Gastrocnemius medialis (tissue), 4 donors: ENCODE data around the gene FBXL12.

ENCODE experiments used
- POLR2A ChIP-seq, 2 donors: fragments of 450-650 bp; IDR thresholded peaks; one replicate each; pipeline ENCODE4 v1.6.1; 2017; ENCODE audit warnings: antibody characterized with exemption in 2 of 2, mild to moderate bottlenecking in 2 of 2, moderate library complexity in 2 of 2
- TF ChIP-seq, protein P1 (sequence below), 5 experiments: fragments of 450-650 bp in 3 of 5; fragments of 200-600 bp in 2 of 5; sonication (generic) in 2 of 5; IDR thresholded peaks in 4 of 5; conservative IDR thresholded peaks in 1 of 5; 1 replicate in 4 of 5; 2 replicates in 1 of 5; pipeline ENCODE4 v1.5.1; 2016 to 2019; ENCODE audit warnings: antibody characterized with exemption in 5 of 5, mild to moderate bottlenecking in 3 of 5, moderate library complexity in 3 of 5

- TF ChIP-seq, protein P1, sequence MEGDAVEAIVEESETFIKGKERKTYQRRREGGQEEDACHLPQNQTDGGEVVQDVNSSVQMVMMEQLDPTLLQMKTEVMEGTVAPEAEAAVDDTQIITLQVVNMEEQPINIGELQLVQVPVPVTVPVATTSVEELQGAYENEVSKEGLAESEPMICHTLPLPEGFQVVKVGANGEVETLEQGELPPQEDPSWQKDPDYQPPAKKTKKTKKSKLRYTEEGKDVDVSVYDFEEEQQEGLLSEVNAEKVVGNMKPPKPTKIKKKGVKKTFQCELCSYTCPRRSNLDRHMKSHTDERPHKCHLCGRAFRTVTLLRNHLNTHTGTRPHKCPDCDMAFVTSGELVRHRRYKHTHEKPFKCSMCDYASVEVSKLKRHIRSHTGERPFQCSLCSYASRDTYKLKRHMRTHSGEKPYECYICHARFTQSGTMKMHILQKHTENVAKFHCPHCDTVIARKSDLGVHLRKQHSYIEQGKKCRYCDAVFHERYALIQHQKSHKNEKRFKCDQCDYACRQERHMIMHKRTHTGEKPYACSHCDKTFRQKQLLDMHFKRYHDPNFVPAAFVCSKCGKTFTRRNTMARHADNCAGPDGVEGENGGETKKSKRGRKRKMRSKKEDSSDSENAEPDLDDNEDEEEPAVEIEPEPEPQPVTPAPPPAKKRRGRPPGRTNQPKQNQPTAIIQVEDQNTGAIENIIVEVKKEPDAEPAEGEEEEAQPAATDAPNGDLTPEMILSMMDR (IDR thresholded peaks at IDR 0.05 in 4 of 5, conservative IDR thresholded peaks at IDR 0.05 in 1 of 5) = no peak
- no peak for TF ChIP-seq POLR2A (IDR thresholded peaks at IDR 0.05)
Observed at GRCh38 chr19:9835507-9835949, 16.6 kb upstream of the FBXL12 start.
